Hematopoietic multipotent progenitor cell treated with erythropoietin and hydrocortisone succinate and interleukin-3 and kit ligand, for 8 days (in vitro differentiated cells): ENCODE measurements around the gene P2RY11.

Experiments
- DNase-seq: peaks from one replicate; pipeline ENCODE4 v3.0.0-alpha.2; 2015

P2RY11 gene

DNA sequence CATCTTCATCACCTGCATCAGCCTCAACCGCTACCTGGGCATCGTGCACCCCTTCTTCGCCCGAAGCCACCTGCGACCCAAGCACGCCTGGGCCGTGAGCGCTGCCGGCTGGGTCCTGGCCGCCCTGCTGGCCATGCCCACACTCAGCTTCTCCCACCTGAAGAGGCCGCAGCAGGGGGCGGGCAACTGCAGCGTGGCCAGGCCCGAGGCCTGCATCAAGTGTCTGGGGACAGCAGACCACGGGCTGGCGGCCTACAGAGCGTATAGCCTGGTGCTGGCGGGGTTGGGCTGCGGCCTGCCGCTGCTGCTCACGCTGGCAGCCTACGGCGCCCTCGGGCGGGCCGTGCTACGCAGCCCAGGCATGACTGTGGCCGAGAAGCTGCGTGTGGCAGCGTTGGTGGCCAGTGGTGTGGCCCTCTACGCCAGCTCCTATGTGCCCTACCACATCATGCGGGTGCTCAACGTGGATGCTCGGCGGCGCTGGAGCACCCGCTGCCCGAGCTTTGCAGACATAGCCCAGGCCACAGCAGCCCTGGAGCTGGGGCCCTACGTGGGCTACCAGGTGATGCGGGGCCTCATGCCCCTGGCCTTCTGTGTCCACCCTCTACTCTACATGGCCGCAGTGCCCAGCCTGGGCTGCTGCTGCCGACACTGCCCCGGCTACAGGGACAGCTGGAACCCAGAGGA lies 2.6 kb downstream of the P2RY11 start:
- DNase-seq = no peak

DNA sequence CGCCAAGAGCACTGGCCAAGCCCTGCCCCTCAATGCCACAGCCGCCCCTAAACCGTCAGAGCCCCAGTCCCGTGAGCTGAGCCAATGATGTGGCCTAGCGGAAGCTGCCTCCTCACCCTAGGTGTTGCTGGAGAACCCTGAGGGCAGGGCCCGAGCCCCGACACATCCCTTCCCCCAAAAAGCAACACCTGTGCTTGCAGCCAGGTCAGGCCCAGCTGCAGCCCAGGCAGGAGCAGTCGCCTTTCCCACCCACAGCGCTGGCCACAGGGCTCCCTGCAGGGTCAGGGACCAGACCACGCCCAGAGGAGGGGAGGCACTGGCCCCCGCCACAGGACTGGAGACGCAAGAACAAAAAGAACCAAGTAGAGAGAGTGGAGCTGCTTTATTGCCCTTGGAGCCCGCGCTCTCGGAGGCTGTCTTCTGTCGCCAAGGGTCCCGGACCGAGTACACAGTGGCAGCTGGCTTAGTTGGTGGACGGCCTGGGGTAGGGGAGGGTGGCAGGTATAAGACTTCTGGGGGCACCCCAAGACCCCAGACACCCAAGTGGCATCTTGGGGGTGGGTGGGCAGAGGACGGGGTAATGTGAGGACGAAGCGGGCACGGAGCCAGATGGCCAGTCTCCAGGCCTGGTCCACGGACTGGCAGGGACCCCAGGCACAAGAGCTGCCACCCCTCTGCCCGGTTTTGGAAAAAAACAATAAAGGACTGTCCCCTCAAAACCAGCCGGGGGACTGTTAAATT lies 3.3 kb downstream of the P2RY11 start:
- DNase-seq = no peak

DNA sequence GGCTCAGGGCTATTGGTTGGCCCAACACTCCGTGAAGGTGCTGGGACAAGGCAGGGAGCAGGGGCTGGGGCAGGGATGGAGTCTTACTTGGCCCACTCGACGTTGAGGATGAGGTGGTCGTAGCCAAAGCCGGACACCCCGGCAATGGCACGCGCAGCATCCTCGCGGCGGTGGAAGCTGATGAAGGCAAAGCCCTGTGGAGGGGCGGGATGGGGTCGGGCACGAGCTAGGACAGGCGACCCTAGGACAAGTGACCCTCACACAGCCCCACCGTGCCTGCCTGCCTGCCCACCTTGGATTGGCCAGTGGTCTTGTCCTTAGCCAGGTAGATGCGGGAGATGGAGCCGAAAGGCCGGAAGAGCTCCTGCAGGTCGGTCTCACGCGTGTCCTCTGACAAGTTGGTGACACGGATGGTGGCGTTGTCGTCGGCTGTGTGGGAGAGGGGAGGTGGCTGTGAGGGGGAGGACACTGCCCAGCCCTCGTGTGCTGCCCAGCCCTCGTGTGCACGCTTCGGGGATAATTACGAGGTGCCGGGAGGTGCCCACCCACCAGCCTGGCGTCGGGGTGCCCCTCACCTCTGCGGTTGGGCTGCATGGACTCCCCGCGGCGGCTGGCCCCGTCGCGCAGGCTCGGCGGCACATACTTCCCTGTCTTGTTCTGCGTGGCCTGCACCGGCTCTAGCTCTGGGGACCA lies 4.0 kb downstream of the P2RY11 start:
- DNase-seq = no peak

DNA sequence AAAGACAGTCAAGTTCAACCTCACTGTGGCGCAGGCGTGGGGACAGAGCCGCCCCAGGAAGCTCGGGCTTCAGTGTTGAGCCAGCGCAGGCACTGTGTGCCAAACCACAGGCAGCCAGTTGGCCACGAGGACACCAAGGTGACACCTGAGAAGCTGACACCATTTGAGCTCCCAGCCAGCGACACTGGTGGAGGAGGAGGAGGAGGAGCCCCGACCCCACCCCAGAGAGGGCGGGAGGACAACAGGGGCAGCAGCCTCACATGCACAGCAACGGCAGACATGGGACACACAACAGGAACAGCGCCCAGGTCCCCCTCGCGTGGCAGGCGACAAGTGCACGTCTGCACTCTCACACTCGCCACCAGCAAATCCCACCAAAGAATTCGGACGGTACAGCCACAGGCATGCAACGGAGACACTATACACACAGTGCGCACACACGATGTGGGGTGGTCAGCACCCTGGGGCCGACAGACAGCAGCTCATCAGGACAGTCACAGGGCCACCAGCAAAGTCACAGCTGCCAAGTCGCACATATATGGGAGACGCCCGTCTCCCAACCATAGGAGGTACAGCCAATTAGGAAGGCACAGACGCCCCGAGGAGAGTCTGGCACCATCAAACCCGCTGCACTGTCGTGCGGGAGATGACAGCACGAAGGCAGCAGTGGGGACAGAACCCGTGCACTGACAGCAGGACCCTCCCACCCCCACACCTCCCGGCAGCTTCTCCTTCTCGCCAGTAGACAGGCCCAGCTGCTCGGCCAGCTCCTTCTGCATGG lies 4.8 kb downstream of the P2RY11 start:
- DNase-seq = no peak

DNA sequence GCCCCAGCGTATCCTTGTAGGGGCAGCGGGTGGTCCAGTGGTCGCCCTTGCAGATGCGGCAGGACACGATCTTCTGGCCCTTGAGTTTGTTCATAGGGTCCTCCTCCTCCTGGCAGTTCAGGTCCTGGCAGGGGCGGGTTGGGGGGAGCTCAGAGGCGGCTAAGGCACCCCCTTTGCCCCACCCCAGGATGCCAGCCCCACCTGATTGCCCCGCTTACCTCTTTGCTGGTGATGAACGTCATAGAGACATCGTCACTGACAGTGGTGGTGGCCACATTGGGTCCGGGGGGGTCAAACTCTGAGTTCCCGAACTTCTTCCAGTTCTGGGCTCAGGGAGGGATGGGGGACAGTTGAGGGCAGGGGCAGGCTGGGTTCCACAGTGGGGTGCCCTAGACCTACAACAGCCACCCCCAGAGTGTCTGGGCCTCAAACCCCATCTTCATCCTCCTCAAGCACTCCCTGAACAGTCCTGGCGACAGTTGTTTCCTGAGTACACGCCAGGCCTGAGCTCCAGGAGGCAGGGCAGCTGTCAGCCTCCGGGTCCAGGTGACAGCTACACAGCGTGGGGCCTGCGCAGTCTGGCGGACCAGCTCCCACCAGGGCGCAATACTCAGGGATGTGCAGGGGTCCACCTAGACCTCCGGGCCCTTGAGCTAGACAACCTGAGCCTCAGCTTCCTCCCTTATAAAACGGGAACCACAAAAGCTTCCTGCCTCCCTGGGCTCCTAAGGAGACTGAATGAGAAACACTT lies 5.5 kb downstream of the P2RY11 start:
- no peak for DNase-seq

DNA sequence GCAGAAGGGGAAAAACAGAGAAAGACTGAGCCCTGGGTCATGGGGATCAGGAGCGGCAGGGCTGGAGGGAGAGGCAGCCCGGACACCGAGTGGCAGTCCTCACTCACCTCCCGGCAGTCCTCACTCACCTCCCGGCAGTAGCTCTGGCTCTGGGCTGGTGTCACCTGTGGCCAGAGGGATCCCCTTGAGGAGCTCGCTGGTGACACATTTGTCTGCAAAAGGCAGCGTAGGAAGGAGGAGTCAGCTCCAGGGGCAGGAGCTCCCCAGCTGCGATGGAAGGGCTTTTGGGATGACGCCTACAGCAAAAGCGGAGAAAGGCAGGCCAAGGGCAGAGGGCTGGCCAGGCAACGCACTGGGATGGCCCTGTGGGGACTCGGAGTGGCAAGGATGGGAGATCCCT lies 7.5 kb downstream of the P2RY11 start:
- peak; percentile 18 for DNase-seq

DNA sequence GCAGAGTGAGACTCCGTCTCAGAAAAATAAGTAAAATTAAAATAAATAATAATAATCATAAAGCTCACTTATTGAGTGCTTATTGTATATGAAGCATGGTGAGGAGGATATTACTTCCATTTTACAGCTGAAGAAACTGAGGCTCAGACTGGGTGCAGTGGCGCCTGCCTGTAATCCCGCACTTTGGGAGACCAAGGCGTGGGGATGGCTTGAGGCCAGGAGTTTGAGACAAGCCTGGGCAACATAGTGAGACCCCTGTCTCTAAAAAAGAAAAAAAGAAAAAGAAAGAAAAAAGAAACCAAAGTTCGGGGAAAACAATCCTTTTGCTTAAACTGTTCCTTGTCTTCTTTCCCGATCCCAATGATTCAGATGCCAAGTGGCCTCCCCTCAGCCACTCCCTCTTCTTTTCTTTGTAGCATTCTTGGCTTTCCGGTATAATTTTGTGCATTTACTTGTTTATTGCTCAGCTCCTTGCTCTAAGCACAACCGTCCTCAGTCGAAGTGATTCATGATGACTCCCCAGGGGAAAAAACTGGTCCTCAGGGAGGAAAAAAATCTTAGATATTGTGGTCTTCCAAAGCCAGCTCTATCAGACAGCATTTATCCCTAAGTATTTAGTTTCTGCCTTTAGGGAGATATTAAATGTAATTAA lies 9.2 kb downstream of the P2RY11 start:
- no peak for DNase-seq

DNA sequence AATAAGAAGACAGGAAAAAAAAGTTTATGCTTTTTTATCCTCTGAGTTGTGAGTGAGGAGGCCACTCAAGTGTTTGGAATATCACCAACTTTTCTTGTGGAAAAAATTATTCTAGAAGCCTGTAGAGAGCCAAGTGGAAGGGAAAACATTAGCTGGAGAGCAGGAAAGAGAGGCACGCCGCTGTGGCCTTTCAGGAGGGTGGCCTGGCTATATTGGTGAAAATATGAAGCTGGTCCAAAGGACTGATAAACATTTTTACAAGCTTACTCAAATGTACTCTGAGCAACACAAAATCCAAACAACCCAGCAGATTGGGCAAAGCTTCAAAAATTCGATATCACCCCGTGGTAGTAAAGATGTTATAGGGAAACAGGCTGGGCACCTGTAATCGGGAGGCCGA lies 10.6 kb downstream of the P2RY11 start:
- DNase-seq = no peak

DNA sequence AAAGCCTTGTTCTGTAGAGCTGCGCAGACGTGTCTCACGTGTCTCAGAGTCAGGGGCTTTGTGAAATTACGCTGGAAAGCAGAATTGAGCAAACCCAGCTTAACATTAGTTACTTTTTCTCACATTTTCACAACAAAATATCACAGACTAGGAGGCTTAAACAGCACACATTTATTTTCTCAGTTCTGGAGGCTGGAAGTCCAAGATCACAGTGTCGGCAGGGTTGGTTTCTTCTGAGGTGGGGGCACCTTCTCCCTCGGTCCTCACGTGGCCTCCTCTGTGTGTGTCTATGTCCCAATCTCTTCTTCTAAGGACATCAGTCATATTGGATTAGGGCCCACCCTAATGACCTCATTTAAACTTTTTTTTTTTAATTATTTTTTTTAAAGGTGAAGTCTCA lies 12.9 kb downstream of the P2RY11 start:
- DNase-seq = no peak

DNA sequence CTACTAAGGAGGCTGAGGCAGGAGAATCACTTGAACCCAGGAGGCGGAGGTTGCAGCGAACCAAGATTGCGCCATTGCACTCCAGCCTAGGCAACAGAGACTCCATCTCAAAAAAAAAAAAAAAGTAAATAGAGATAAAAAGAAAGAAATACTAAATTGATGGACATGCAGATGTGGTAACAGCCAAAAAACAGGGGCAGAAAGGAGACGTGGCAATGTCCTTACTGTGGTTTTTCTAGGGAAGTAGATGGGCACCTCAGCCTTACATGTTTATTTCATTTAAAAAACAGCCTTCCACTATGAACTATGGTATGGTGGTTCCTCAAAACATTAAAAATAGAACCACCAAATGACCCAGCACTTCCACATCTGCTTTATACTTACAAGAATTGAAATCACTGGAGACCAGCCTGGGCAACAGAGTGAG lies 14.7 kb downstream of the P2RY11 start:
- DNase-seq = no peak

DNA sequence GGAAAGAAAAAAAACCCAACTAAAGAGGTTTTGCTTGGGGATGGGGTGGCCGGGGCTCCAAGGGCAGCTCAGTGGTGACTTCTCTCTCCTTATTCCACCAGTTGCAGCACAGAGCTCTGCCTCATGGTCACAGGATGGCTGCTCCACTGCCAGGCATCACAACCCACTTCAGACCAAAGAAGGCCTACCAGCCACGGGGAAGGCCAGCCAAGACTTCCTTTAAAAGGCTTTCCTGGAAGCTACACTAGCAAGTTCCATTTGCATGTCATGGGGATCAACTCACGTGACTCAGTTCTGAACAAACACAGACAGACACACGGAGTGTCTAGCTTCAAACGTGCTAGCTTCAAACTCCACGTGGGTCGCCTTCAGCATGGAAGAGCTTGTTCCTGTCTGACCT lies 21.4 kb downstream of the P2RY11 start:
- no peak for DNase-seq

DNA sequence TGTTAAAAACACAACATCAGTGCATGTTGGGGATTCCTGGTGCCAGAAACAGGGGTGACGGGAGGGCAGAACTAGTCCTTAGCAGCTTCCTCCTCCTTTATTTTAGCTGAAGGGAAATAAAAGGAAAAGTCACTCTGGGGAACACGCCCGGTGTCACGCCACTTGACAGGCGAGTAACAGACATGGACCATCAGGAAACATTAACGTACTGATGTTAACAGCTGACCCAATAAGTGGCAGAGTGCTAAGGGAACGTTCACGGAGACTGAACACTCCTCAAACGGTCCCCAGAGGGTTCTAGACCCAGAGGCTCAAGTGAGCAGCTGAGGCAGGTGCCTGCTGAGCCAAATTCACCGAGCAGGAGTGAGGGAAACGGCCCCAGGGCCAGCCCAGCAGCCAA lies 22.1 kb downstream of the P2RY11 start:
- no peak for DNase-seq

DNA sequence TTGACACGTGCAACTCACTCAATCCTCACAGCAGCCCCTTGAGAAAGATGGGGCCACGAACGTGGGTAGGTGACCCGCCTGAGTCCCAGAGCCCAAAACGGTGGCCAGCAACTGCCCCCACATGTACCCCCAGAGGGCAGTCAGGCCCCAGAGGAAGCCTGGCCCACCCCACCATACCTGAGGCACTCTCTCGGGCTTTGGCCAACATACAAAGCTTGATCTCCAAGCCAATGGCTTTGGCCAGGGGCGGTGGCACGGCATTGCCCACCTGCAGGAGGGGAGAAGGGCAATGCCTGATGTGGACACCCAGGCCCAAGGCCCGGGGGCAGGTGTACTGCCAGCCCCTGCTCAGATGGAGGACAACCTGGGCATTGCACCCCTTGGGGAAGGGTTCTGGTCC lies 22.5 kb downstream of the P2RY11 start:
- no peak for DNase-seq

DNA sequence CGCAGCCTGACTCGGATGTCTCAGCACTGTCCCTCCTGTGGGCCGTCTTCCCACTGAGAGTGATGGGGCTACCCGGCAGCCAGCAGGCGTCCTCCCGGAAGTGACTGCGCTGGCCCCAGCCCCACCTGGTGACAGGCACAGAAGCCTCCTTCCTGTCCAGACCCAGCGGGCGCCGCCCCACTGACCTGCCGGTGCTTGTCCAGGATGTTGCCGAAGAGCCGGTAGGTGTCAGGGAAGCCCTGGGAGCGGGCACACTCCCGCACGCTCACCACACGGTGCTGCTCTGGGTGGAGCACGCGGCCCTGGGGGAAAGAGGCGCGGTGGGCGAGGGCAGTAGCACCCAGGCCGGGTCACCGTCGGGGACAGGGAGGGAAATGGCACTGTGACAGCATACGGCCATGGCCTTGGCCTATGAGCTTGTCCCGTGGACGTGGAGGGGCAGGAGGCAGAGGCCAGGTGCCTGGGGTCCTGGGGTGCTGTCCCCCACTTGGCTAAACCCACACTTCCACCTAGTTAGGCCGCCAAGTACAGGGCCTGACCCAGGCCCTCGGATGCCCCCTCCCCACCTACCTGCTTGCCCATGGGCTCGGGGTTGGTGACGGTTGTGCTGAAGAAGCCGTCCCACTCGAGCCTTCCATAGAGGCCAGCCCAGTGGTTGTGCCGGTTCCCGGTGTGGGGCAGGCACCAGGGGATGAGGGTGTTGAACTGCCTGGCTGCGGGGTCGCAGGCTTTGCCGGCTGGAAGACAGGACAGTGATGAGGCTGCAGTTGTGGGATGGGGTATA lies 24.2 kb downstream of the P2RY11 start:
- no peak for DNase-seq

DNA sequence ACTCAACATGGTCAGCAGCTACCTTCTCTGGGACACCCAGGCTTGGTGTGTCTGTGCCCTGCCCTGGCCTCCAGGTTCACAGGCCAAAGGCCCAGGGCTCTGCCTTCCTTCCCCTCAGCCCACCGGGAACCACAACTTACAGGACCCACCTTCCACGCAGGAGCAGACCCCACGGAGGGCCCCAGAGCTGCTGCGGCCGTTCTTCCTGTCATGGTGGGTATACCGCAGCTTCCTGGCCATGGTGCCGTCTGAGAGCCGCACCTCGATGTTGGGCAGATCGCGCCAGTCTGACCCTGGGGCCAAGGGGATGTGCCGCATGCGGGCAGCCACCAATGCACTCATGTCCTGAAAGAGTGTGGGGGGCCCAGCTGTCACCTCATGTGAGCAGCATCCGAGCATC lies 25.4 kb downstream of the P2RY11 start:
- DNase-seq = no peak

DNA sequence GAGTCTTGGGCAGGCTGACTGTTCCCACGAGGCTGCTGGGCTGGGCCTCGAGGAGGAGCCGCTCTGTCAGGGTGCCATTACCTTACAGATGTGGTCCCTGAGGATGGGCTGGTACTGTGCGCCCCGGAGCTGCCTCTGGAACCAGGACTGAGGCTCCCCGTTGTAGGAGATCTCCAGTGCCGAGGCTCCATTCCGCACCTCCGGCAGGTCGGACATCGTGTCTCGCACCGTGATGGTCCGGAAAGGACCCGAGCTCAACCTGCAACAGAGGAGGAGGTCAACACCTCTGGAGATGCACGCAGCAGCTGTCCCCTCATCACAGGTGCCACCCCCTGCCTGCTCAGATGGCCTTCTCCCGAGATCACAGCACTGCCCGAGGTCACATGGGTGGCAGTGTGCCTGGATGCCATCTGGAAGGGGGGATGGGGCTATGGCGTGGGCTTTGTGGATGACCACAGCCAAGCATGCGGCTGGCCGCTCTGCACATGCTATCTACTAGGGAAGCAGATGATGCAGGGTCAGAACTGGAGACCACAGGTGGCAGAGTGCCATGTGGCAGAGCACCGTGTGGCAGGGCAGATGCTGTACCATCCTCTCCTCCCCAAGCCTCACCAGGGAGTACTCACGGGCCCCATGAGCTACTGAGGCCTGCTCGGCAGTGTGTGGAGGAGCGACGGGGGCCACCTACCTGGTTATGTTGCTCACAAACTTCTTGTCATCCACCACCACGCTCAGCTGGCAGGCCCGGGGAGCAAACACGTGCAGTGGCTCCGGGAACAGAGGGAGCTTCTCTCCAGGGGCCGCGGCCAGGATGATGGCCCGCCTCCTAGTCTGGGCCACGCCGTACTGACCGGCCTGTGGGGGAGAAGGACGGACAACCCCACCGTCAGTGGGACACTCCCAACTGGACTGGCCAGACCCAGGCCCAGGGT lies 26.5 kb downstream of the P2RY11 start:
- DNase-seq = no peak

DNA sequence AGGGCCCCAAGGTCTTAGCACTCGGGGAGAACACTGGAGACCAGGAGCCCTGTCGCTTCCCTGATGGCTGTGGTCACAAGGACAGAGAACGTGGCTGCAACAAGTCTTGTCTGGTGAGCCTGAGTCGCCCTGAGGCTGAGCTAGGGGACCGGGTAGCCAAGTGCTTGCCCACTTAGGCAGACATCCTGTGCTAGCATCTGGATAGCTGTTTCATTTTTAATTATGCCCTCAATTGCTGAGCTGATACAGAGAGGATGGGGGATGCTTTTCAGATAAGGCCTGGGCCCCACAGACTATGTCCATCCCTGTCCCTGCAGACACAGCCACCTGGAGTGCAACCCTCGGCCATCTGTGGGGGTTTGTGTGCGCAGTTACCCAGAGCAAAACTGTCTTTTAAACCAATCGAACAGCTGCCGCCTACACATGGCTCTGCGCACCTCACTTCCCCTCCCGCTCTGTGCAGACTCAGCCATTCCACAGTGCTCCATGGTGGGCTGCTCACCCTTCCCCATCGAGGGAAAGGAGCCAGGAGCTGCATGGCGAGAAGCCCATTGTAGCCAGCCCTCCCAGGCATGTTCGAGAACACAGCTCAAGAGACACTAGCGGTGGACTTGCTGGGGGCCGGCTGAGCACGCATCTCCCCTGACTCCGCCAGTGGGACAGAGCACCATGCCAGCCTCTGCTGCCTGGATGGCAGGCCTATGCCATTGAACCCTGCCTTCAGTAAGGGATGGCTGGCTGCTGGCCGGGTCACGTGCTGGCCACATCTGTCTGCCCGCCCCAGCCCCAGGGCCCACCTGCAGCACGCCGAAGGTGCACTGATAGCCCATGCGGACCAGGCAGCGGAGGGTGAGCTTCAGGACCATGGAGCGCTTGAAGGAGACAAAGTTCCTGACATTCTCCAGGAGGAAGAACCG lies 27.6 kb downstream of the P2RY11 start:
- DNase-seq = no peak

DNA sequence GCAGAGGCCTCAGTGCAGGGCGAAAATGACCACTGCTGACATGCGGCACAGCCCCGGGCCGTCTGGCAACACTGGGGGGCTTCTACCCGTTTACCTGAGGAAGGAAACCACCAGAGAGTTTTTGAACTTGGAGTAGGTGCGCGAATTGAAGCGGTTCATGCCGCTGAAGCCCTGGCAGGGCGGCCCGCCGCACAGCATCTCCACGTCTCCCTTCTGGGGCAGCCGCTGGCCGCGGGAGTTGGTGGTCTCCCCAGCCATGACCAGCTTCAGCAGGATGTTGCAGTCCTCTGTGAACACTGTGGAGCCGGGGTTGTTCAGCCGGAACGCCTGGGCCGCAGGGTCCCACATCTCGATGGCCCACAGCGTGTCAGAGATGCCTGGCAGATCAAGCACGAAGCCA lies 28.5 kb downstream of the P2RY11 start:
- DNase-seq = no peak

DNA sequence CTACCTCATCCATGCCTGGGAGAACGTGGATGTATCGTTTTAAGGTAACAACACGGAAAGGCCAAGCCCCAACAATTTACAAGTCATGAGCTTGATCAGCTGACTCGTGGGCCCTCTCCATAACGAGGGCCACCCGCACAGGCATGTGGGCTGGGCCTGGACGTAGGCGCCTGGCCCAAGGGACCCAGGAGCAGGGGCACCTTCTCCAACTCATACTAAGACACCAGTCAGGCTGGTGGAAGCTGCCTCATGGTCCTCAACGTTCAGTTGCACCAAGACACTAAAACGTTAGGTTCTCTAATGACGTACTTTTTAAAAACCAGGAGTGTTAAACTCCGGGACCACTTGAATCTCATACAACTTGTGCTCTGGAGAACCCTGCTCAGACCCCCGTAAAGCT lies 30.0 kb downstream of the P2RY11 start:
- no peak for DNase-seq
